Hepatic stellate cell (primary cell): ENCODE results near the gene FSTL5.

Experiments used
- DNase-seq: peaks from one replicate; pipeline ENCODE4 v3.0.0; 2011; ENCODE audit warnings: low spot score

The FSTL5 gene

DNA sequence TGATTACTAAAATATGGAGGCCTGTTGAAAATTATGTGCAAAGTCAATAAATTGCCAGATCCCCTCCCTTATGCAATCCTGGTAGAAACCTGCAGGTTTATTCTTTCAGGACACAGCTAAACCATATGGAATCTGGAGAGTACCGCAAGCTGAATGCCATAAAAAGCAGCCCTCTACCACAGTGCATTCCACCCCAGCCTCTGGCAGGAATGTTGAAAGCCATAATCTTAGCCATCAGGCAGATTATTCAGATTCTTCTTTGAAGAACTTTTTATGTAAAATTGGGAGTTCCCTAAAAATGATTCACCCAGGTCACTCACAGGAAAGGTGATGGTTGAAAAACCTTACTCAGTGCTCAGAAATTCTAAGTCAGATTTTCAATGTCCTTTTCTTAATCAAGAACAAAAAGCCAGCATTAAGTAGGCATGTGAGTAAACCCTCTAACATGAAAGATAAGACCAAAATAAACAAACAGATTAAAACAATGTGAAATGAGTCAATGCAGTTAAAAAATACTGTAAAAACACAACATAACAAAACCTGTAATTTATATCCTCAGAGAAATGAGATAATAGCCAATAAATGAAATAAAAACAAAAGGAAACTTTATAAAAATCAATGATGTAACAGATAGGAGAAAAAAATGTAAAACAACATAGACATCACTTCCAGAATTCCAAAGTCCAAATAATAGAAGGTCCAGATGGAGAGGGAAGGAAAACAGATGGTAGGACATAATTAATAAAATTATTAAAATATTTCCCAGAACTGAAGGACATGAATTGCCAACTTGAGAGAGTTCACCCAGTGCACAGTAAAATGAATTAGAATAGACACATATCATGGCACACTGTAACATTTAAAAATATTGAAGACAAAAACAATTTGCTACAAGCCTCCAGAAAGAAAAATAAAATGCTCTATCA, 226.9 kb downstream of the FSTL5 start:
- no peak for DNase-seq

- DNase-seq = no peak
These were observed 232.7 kb downstream of the FSTL5 start for GRCh38 chr4:161931089-161931488.

DNA sequence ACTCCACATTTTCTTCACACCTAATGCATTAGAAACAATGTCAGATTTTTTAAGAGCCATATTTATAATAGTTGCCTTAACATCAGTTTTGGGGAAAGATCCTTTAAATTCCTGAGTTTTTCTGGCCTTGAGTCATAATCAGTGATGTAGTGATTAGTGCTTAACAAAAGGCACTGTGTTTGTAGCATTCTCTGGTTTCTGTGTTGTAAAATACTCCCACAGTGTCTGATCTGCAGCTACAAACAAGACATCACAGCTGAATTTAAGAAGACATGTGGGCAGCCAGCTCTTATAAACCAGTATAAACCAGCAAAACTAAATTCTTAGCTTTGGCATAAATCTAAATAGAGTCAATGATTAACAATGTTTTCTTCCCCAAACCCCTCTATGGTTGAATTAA, 233.8 kb downstream of the FSTL5 start:
- DNase-seq = no peak

- DNase-seq = no peak
These were observed 237.6 kb downstream of the FSTL5 start for GRCh38 chr4:161926033-161926828.

DNA sequence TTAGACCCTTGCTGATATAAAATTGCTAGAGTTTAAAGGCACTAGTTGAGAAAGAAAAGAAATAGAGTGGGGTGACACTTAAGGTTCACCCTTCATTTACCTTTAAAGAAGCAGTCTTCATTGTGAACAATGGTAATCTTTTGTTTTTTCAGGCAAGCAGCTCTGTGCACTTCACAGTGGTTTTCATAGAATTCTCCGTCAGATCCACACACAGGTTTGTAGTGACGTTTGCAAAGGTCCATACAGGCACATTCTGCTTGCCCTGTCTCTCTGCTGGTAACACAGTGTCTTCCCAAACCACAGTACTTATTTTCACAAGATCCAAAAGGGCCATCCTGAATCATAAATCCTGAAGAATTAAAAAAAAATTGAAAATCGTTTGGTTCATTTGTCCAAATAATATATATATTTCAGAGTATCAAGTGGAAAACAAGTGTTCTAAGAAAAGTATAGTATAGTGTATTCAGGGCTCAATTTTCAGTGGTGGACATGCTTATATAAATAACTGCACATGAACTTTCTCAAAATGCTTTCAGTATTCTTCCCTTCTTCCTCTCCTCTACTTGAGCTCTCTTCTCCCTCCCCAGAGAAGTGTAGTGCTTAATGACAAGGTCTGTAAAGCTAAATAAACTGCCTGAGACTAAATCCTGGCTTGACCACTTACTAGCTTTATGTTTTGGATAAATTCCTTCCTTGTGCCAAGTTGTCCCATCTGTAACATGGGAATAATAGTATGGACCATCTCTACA, 243.3 kb downstream of the FSTL5 start:
- no peak for DNase-seq

DNA sequence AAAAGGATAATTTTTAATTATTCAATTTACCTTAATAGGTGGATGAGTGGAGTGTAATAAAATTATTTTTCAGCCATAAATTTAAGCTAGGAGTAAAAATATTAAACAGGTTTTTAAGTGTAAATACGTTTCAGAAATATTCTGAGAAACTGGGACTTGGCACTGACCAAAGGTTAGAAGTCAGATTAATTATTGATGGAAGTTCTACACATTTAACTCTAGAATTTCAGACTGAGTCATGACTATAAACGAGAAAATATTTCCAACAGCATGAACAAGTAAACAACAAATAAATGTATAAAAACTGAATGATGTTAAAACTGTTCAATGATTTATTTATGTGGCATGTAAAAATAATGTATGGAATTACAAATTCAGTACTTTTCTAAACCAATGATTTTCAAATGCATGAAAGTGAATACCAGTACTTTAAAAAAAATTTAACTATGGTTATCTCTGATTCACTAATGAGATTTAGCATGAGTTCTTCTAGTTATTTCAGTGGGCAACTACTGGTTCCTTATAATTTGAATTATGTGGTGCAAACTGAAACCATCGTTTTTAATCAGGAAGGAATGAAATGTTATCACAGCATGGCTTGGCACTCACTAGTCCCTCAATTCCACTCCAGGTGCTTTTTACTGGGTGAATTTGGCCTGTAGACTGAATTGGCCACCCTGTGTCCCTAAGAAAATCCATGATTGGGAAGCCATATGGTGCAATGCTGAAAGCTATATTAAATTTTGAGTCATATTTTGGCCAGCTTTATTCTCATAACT, 244.2 kb downstream of the FSTL5 start:
- no peak for DNase-seq

GRCh38 chr4:161916035-161916434, 247.8 kb downstream of the FSTL5 start:
- no peak for DNase-seq

DNA sequence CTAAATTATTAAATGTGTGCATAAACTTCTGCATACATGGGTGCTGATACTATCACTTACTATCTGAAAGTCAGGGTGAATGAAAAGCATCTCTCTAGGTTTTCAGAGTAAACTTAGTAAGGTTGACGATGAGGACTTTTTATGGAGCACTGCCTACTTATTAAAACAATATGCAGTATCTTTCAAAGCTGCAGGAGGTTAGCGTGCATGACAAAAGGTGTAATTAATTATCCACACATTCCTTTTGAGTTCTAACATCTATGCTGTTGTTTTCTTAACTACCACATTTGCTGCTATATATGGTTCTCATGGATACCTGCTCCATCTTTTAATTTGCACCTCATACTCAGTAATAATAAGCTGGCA, 256.2 kb downstream of the FSTL5 start:
- no peak for DNase-seq

GRCh38 chr4:161906836-161907589, 256.8 kb downstream of the FSTL5 start:
- no peak for DNase-seq

DNA sequence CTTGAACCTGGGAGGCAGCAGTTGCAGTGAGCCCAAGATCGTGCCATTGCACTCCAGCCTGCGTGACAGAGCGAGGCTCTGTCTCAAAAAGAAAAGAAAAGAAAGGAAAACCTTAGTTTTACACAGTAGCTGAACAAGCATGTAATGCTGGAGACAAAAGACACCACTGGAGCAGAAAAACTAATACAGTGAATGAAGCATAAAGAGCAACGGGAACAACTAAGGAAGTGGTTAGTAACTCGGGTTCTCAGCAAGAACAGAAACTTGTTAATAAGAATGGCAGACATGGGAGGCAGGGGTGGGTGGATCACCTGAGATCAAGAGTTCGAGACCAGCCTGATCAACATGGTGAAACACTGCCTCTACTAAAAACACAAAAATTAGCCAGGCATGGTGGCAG, 263.7 kb downstream of the FSTL5 start:
- no peak for DNase-seq

DNA sequence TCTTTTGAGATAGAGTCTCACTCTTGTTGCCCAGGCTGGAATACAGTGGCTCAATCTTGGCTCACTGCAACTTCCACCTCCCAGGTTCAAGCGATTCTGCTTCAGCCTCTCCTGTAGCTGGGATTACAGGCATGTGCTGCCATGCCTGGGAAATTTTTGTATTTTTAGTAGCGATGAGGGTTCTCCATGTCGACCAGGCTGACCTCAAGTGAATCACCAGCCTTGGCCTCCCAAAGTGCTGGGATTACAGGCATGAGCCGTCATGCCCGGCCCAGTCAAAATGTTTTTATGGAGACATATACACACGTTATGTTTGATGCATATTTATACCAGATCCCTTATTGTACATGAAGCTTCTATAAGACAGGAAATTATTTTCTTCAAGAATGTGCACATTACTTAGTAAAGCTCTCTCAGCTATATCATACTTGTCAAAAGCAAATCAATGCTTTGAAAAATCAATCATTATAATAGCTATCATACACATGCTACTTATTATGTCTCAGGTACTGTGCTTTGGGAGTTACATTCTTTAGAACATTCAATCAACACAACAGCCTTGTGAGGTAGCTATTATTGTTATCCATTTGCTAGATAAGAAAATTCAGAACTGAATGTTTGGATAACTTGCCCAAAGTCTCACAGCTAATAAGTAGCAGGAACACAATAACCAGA, 269.2 kb downstream of the FSTL5 start:
- DNase-seq = no peak

GRCh38 chr4:161894014-161894413, 269.8 kb downstream of the FSTL5 start:
- DNase-seq = no peak

- no peak for DNase-seq
These were observed 270.2 kb downstream of the FSTL5 start for GRCh38 chr4:161893566-161893965.

DNA sequence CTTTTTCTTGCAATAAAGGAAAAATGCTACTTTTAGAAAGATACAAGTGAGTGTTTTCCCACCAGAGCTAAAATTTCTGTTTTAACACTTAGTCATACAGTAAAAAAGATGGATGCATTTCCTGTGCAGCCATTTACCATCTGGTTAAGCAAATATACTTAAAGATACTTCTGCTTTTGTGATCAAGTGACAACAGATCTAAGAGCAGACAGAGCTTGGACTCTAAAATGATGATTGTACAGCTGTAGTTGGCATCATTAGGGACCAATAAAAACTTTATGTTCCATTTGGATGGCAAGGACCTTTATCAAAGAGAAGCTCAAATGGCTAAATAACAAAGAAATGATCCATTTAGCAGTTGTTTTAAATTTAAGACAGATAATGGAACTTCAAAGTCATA, 270.8 kb downstream of the FSTL5 start:
- no peak for DNase-seq

- no peak for DNase-seq
These were observed 280.6 kb downstream of the FSTL5 start for GRCh38 chr4:161883157-161883556.

GRCh38 chr4:161881370-161881769, 282.4 kb downstream of the FSTL5 start:
- no peak for DNase-seq

- DNase-seq = no peak
These were observed 294.3 kb downstream of the FSTL5 start for GRCh38 chr4:161869511-161869910.

DNA sequence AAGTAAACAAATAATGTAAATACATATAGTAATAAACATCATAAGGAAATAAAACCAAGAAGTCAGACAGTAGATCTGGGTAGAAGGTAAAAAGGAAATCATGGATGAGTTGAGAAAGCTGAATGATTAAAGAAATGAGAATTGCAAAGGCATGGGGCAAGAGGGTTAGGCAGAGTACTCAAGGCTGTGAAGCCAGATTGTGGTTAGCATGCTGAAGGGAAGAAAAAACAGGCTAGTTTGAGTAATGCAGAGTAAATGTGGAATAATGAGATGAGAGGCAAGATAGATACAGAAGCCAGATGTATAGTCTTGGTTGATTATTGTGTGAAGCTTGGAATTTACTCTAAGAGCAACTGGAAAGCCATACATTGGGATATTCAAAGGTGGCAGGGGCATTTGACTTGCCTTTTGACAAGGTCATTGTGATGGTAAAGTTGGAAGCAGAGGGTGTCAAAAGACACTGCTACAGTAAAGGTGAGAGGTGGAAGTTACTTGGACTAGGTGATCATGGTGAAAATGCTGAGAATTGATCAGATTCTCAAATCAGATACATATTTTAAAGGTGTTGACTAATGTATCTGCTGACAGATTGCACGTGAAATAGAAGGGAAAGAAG, 307.0 kb downstream of the FSTL5 start:
- no peak for DNase-seq

DNA sequence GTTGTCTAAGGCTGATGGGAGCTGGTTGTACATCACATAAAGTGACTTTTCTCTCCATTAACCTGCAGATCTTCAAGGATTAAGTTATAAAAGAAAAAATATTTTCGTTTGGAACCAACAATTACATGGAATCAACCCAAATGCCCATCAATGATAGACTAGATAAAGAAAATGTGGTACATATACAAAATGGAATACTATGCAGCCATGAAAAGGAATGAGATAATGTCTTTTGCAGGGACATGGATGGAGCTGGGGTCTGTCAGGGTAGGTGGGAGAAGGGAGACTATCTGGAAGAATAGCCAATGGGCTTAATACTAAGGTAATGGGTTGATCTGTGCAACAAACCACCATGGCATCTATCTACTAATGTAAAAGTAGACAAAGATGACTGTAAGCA, 313.2 kb downstream of the FSTL5 start:
- DNase-seq = no peak

- DNase-seq = no peak
These were observed 322.0 kb downstream of the FSTL5 start for GRCh38 chr4:161841759-161842158.
